ENCODE data around the gene TAGLN3.
"Not testable (repeated sequence)": the region's sequence is repeated elsewhere in the genome, so short reads cannot be mapped to it uniquely, and the experiment has no call there.

Gene TAGLN3

GRCh38 chr3:112020674-112021085, 22.0 kb downstream of the TAGLN3 start:
- Histone ChIP-seq H4K20me1 (no peaks in the 10 kb centered on the region), H3K4me3 (no peak overlapping the region), H3K27me3 (no peaks in the 10 kb centered on the region), H3K9ac (no peak overlapping the region), H3K27ac (no peak overlapping the region), H3K36me3 (no peaks in the 10 kb centered on the region), H3K4me1 (no peaks in the 10 kb centered on the region), H3K4me2 (no peak overlapping the region), H3K9me3 (no peaks in the 10 kb centered on the region)
- no peak for TF ChIP-seq Cebpa-rat (IDR thresholded peaks at IDR 0.05)

- Histone ChIP-seq H3K9me3 (no peaks in the 10 kb centered on the region), H3K4me2 (no peak overlapping the region), H3K27me3 (no peaks in the 10 kb centered on the region), H3K27ac (no peak overlapping the region), H3K4me1 (no peaks in the 10 kb centered on the region), H3K9ac (no peak overlapping the region), H4K20me1 (no peaks in the 10 kb centered on the region), H3K36me3 (no peaks in the 10 kb centered on the region), H3K4me3 (no peak overlapping the region)
- no peak for TF ChIP-seq Cebpa-rat (IDR thresholded peaks at IDR 0.05)
Observed at GRCh38 chr3:112027142-112027541, 28.4 kb downstream of the TAGLN3 start.

- no peaks in the 10 kb centered on the region for H3K36me3 ChIP-seq
- H3K27ac ChIP-seq, result no peak overlapping the region
- no peak overlapping the region for H3K4me3 ChIP-seq
- H3K9ac ChIP-seq, result no peak overlapping the region
- no peaks in the 10 kb centered on the region for H3K9me3 ChIP-seq
- no peak overlapping the region for H3K4me2 ChIP-seq
- TF ChIP-seq Cebpa-rat (IDR thresholded peaks at IDR 0.05), result no peak
- H3K4me1 ChIP-seq, result no peaks in the 10 kb centered on the region
- no peaks in the 10 kb centered on the region for H4K20me1 ChIP-seq
- H3K27me3 ChIP-seq, result no peaks in the 10 kb centered on the region
Observed at GRCh38 chr3:112027826-112028225, 29.1 kb downstream of the TAGLN3 start.

GRCh38 chr3:112030901-112031300, 32.2 kb downstream of the TAGLN3 start:
- Histone ChIP-seq H3K4me2 (no peak overlapping the region), H3K9ac (no peak overlapping the region), H3K4me3 (no peak overlapping the region), H3K36me3 (no peaks in the 10 kb centered on the region), H3K4me1 (no peaks in the 10 kb centered on the region), H3K9me3 (no peaks in the 10 kb centered on the region), H3K27me3 (no peaks in the 10 kb centered on the region), H3K27ac (no peak overlapping the region), H4K20me1 (no peaks in the 10 kb centered on the region)
- no peak for TF ChIP-seq Cebpa-rat (IDR thresholded peaks at IDR 0.05)

GRCh38 chr3:112032098-112032731, 33.5 kb downstream of the TAGLN3 start:
- TF ChIP-seq Cebpa-rat (IDR thresholded peaks at IDR 0.05), result no peak
- Histone ChIP-seq H3K4me1 (no peaks in the 10 kb centered on the region), H3K4me3 (no peak overlapping the region), H3K9ac (no peak overlapping the region), H4K20me1 (no peaks in the 10 kb centered on the region), H3K27ac (no peak overlapping the region), H3K36me3 (no peaks in the 10 kb centered on the region), H3K4me2 (no peak overlapping the region), H3K27me3 (no peaks in the 10 kb centered on the region), H3K9me3 (no peaks in the 10 kb centered on the region)

- Histone ChIP-seq H3K27me3 (no peaks in the 10 kb centered on the region), H4K20me1 (no peaks in the 10 kb centered on the region), H3K4me2 (no peak within 1 kb of the TSS), H3K36me3 (no peaks in the 10 kb centered on the region), H3K4me3 (no peak within 1 kb of the TSS), H3K9me3 (no peaks in the 10 kb centered on the region), H3K27ac (no peak within 1 kb of the TSS), H3K9ac (no peak within 1 kb of the TSS), H3K4me1 (no peaks in the 10 kb centered on the region)
- TF ChIP-seq Cebpa-rat (IDR thresholded peaks at IDR 0.05), result no peak
Observed at GRCh38 chr3:112034436-112034835, 35.7 kb downstream of the TAGLN3 start, which contains the start of gene TMPRSS7. Gene TMPRSS7 (plus strand): TSS chr3:112034736. CDS start chr3:112034846, 110 bp downstream.

GRCh38 chr3:112035241-112035640, 36.5 kb downstream of the TAGLN3 start:
- no peak overlapping the region for H3K27ac ChIP-seq
- no peaks in the 10 kb centered on the region for H4K20me1 ChIP-seq
- no peaks in the 10 kb centered on the region for H3K4me1 ChIP-seq
- no peak overlapping the region for H3K4me2 ChIP-seq
- no peak overlapping the region for H3K9ac ChIP-seq
- no peaks in the 10 kb centered on the region for H3K36me3 ChIP-seq
- no peak overlapping the region for H3K4me3 ChIP-seq
- TF ChIP-seq Cebpa-rat (IDR thresholded peaks at IDR 0.05), result no peak
- no peaks in the 10 kb centered on the region for H3K9me3 ChIP-seq
- no peaks in the 10 kb centered on the region for H3K27me3 ChIP-seq

GRCh38 chr3:112037194-112037593, 38.5 kb downstream of the TAGLN3 start:
- not testable (repeated sequence) for H3K4me3 ChIP-seq, H3K27ac ChIP-seq, H3K36me3 ChIP-seq, H3K4me2 ChIP-seq, H3K4me1 ChIP-seq, H4K20me1 ChIP-seq, H3K9me3 ChIP-seq, H3K9ac ChIP-seq, H3K27me3 ChIP-seq

GRCh38 chr3:112038863-112039262, 40.1 kb downstream of the TAGLN3 start:
- no peaks in the 10 kb centered on the region for H3K4me1 ChIP-seq
- no peak overlapping the region for H3K9ac ChIP-seq
- H3K9me3 ChIP-seq, result no peaks in the 10 kb centered on the region
- H3K4me2 ChIP-seq, result no peak overlapping the region
- H3K36me3 ChIP-seq, result no peaks in the 10 kb centered on the region
- no peak overlapping the region for H3K4me3 ChIP-seq
- H3K27ac ChIP-seq, result no peak overlapping the region
- H4K20me1 ChIP-seq, result no peaks in the 10 kb centered on the region
- no peaks in the 10 kb centered on the region for H3K27me3 ChIP-seq
- TF ChIP-seq Cebpa-rat (IDR thresholded peaks at IDR 0.05), result no peak

GRCh38 chr3:112041321-112041720, 42.6 kb downstream of the TAGLN3 start:
- H3K4me2 ChIP-seq, result no peak overlapping the region

GRCh38 chr3:112042842-112043280, 44.1 kb downstream of the TAGLN3 start:
- no peak overlapping the region for H3K27ac ChIP-seq
- no peak overlapping the region for H3K4me3 ChIP-seq
- H3K9me3 ChIP-seq, result no peaks in the 10 kb centered on the region
- H3K9ac ChIP-seq, result no peak overlapping the region
- no peaks in the 10 kb centered on the region for H3K4me1 ChIP-seq
- no peaks in the 10 kb centered on the region for H4K20me1 ChIP-seq
- H3K4me2 ChIP-seq, result no peak overlapping the region
- H3K27me3 ChIP-seq, result no peaks in the 10 kb centered on the region
- TF ChIP-seq Cebpa-rat (IDR thresholded peaks at IDR 0.05), result no peak
- no peaks in the 10 kb centered on the region for H3K36me3 ChIP-seq

More at GRCh38 chr3:112041321-112041720, 42.6 kb downstream of the TAGLN3 start:
- no peaks in the 10 kb centered on the region for H3K27me3 ChIP-seq
- TF ChIP-seq Cebpa-rat (IDR thresholded peaks at IDR 0.05), result no peak
- H3K9me3 ChIP-seq, result no peaks in the 10 kb centered on the region
- no peak overlapping the region for H3K27ac ChIP-seq
- no peak overlapping the region for H3K4me3 ChIP-seq
- H3K36me3 ChIP-seq, result no peaks in the 10 kb centered on the region
- H3K4me1 ChIP-seq, result no peaks in the 10 kb centered on the region
- no peaks in the 10 kb centered on the region for H4K20me1 ChIP-seq
- no peak overlapping the region for H3K9ac ChIP-seq
